Mesenteric fat pad (tissue), 1 donor: Measurements from ENCODE around the gene ENOX1. TPM values are rescaled to one million over a fixed set of nuclear protein-coding genes. Genes with fewer than 3 reads are reported as not detected.

Source experiments
- DNase-seq: peaks from one replicate; pipeline ENCODE4 v3.0.0-alpha.2; 2020; ENCODE audit warnings: low spot score
- total RNA-seq: library from RNA; stranded (reverse); fragmentation: NEBNext Ultra II Directional; extraction: Animal tissue kit (Norgen Biotek cat#: 25700); gene quantifications from one replicate; pipeline ENCODE4 v1.2.1, GENCODE V29; 2021
- donor health status: DM: yes; HTN: yes; CAD: no.

The ENOX1 gene
- total RNA-seq, 1 donor from 2014 or later, result 8.2 TPM

- DNase-seq, result no peak
Measured at GRCh38 chr13:43391036-43391435, 395.7 kb downstream of the ENOX1 start.

DNA sequence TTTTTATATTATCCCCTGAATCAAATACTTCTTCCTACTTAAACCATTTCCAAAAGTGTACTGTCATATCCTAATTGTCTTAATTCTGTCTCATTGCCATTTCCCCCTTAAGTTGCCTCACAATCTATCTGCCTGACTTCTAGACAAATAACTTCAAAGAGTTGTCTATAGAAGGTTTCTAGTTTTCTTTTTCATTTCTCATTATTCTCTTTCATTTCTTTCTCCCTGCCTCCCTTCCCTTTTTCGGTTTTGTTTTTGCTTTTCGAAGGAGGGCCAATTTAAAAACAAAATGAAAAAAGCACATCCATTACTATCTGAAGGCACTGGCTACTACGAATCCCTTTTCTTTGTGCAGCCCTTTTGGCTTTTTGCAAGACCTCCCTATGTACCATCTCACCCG is 396.2 kb downstream of the ENOX1 start:
- DNase-seq, result no peak

GRCh38 chr13:43389983-43390382 is 396.8 kb downstream of the ENOX1 start:
- DNase-seq, result no peak

DNA sequence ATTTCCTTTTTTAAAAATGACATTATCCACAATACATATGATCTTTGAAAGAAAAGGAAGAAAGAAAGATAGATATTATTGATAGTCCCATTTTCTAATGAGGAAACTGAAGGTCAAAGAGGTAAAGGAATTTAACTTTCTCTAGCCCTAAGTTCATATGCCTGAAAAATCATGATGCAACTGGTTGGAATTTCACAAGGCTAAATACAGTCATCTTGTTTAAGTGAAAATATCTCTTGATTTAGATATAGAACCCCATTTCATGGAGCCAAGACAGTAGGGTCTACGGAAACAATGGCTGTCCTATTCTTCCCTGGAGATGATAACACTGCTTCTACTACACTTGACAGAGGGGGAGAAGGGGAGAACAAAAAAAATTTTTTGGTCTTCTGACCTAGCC is 397.2 kb downstream of the ENOX1 start:
- DNase-seq, result no peak

DNA sequence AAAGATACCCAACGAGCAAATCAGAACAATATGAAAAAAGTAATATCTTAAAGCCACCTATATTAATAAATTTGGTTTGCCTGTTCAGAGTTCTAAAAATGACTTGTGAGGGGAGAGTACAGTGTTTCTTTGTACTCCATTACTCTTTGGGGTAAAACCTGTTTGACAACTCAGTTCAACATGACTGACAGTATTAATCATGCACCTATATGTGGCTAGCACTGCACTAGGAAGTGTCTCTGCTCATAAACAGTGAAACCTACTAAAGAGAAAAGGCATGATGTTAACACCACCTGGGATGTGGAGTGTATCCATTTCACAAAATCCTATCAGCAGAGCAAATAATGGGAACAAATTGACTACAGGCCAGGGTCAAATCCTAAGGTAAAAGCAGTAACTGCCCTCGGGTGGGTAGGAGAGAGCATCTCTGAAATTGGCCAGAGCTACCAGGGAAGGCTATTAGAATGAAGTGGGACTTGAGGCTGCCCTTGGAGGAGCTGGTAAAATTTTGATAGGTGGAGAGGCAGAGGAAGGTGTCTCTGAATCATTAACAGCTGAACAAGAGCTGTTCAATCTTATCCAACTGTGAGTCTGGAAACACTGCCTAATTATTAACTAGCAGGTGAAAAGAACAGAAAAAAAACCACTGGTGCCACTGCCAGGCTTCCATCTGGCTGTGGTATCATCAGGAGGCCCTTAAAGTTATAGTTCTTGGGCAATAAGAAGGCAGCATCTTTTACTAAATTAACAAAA is 398.3 kb downstream of the ENOX1 start:
- DNase-seq, result no peak

- DNase-seq, result no peak
Measured at GRCh38 chr13:43387880-43388279, 398.9 kb downstream of the ENOX1 start.

DNA sequence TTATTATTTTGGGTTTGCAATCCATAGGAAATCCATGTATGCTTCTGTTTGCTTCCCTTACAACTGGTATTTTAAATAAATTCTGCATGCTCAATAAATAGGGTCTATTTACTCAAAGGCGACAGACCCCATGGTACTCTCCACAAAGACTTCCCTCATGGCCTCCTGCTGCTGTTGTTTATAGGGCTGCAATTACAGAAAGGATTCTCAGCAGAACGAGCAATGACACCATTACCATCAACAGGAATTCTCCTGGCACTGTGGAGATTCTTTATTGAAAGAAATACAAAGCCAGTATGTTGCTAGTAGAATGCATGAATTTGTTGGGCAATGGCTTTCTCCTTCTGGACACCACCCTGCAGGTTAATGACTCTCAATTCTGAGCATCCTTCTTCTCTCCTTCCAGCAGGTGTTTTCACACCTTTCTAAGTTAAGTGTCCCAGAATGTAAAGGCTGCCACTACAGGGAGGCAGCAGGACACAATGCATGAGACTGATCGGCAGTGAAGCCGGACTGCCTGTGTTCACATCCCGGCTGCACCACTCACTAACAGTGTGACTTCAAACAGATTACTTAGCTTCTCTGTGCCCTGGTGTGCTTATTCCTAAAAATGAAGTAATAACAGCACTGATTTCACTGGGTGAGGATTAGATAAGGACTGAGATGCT is 403.1 kb downstream of the ENOX1 start:
- no peak for DNase-seq

DNA sequence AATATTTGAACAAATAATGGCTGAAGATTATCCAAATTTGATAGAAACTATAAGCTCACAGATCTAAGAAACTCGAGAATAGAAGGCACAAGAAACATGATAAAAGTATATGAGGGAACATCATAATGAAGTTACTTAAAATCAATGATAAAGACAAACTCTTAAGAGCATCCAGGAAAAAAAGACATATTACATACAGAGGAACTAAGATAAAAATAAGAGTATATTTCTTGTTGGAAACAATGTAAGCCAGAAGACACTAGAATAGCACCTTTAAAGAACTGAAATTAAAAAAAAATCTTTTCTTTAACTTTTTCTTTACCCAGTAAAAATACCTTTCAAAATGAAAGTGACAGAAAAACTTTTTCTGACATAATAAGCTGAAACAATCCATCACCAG is 407.0 kb downstream of the ENOX1 start:
- DNase-seq, result no peak

DNA sequence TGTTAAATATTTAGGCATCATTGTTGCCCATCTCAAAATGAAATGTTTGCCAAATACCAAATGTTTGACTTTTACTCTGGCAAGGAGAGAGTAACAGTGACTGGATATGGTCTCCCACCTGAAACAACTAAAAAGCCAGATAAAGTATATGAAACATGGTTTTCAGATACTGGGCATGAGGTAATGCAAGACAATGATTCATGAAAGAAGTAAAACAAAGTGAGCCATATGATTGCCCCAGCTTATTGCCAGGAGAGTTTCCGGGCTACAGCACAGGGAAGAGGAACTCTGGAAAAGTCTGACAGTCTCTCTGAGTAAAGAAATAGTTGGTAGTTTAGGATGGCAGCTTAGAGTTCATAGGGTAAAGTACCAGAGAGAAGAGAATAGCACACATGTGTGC is 408.8 kb downstream of the ENOX1 start:
- DNase-seq, result no peak

DNA sequence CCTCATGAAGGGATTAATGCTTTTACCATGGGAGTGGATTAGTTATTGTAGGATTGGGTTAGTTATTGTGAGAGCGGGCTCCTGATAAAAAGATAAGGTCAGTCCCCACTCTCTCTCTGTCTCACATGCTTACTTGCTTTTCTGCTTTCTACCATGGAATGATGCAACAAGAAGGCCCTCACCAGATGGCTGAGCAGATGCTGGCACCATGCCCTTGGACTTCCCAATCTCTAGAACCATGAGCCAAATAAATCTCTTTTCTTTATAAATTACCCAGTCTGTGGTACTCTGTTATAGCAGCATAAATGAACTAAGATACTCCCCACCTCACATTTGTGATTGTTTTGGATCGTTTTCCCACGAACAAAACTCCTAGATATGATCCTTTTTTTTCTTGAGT is 409.6 kb downstream of the ENOX1 start:
- no peak for DNase-seq

DNA sequence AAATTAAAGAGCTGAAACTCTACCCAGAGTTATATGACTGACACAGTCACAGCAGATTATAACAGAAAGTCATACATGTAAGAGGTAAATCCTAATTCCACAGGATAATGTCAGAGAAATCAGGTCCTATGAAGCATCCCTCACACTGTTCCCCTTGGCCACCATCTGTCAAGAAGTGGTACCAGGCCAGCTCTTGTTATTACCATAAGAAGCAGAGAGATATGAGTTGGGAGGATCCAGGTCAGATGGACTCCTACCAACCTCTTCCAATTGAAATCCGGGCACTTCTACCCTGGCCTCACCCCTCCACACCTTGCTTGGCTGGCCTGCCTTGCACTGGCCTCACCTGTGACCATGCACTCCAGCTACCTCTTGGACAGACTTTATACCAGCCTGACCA is 410.2 kb downstream of the ENOX1 start:
- no peak for DNase-seq

GRCh38 chr13:43375797-43376465 is 410.8 kb downstream of the ENOX1 start:
- no peak for DNase-seq

- no peak for DNase-seq
Measured at GRCh38 chr13:43374621-43375020, 412.2 kb downstream of the ENOX1 start.

- DNase-seq, result no peak
Measured at GRCh38 chr13:43373400-43373799, 413.4 kb downstream of the ENOX1 start.

GRCh38 chr13:43370842-43371241 is 415.9 kb downstream of the ENOX1 start:
- no peak for DNase-seq

GRCh38 chr13:43369319-43369718 is 417.5 kb downstream of the ENOX1 start:
- no peak for DNase-seq

DNA sequence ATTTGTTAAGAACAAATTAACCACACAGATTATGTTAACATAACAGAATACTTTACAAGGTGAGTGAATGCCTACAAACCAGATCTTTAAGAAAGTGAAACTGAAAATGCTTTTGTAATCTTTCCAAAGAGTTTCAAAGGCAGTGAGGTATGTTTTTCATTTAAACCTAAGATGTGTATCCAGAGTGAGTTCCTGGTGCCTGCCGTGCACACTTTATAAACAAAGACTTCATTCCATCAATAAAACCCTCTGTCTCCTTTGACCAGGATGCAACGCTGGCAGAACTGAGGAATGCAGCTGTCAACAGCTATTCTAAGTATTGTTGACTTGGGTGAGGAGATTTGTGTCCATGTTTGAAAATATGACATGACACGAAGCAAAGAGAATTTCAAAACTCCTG is 418.8 kb downstream of the ENOX1 start:
- DNase-seq, result no peak

DNA sequence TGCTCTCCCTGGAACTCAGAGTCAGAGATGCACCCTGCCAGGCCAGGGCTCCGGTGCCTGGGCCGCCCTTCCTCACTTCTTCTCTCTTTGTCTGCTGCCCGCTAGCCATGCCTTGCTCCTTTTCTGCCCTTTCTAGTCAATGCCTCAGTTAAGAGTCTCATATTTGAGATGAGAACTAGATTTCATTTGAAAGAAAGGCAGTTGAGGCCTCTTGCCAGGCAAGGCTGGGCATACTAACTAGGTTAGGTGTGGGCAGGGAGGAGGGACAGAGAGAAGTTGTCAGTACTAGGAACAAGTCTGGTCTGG is 421.8 kb downstream of the ENOX1 start:
- no peak for DNase-seq

- no peak for DNase-seq
Measured at GRCh38 chr13:43364210-43365038, 422.3 kb downstream of the ENOX1 start.

DNA sequence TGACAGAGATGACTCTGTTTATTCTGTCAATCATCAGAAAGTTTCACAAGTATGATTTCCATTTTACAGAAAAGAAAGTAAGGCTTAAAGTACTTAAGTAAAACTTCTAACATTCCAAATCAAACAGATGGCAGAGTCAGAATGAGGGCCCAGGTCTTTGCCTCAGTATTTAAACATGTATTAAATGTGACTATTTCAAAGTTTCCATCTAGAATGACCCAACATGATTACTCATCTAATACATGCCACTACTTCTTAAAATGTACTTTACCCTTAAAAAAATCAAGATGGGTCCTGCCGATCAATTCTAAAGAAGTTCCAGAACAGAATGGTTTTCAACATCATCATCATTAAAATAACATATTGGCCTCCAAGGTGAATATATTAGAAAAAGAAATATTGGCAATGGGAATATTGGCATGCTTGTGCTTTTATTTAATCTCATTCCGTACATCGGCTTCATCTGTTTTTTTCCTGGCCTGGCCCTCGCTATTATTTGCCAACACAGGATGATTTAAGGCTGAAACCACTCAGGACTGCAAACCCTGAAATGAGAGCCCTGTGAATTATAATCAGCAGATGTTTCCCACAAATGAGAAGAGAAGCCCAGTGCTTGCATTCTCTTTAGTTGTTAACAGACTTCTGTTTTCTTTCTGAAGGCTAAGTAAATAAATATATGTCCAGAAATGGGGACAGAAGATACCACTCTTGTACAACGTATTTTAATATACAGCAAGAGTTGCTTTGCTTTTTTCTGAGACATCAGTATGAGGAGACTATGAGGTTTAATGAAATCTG is 423.4 kb downstream of the ENOX1 start:
- no peak for DNase-seq

GRCh38 chr13:43362556-43362955 is 424.2 kb downstream of the ENOX1 start:
- no peak for DNase-seq
